Transverse colon (tissue), 4 donors: ENCODE measurements around the gene SLIT3.

ENCODE experiments used
- CTCF ChIP-seq, 5 experiments: fragments of 200-600 bp in 3 of 5; fragments of 450-650 bp in 2 of 5; sonication (generic) in 3 of 5; IDR thresholded peaks; 1 replicate in 2 of 5; 2 replicates in 3 of 5; pipeline ENCODE4 v1.5.1; 2016 to 2017; ENCODE audit warnings: antibody characterized with exemption in 5 of 5, inconsistent platforms in 3 of 5, mild to moderate bottlenecking in 2 of 5, moderate library complexity in 1 of 5
- EP300 ChIP-seq: sonication (generic); formaldehyde crosslinking; IDR thresholded peaks from one replicate; pipeline ENCODE4 v1.6.1; 2017; ENCODE audit warnings: antibody characterized with exemption, low read depth
- POLR2A ChIP-seq: fragments of 450-650 bp; IDR thresholded peaks from one replicate; pipeline ENCODE4 v1.6.1; 2016; ENCODE audit warnings: antibody characterized with exemption, mild to moderate bottlenecking, moderate library complexity
- POLR2AphosphoS5 ChIP-seq, 3 donors: sonication (generic); formaldehyde crosslinking; IDR thresholded peaks; one replicate each; pipeline ENCODE4 v1.6.1; 2016; ENCODE audit warnings: antibody characterized with exemption in 3 of 3

- TF ChIP-seq CTCF (IDR thresholded peaks at IDR 0.05) (no peak), POLR2A (no peak), POLR2AphosphoS5 (IDR thresholded peaks at IDR 0.05) (no peak), EP300 (no peak)
Observed at GRCh38 chr5:168648576-168648975, 652.4 kb downstream of the SLIT3 start.
